Cardiac muscle cell (in vitro differentiated cells and primary cell): Measurements from ENCODE around the gene PLA1A. TPM values are rescaled to one million over a fixed set of nuclear protein-coding genes. Genes with fewer than 3 reads are reported as not detected.
"Not testable (repeated sequence)": the region's sequence is repeated elsewhere in the genome, so short reads cannot be mapped to it uniquely, and the experiment has no call there.

Experiments
- DNase-seq, 2 donors: peaks; one replicate each; pipeline versions ENCODE4 v3.0.0 to v3.0.0-alpha.2; 2010 to 2017; ENCODE audit warnings: low read depth in 1 of 2, low spot score in 1 of 2
- H3K27ac ChIP-seq: fragments of 200-600 bp; sonication (generic); 2 replicates; pipeline ENCODE4 v1.5.1; 2016
- H3K27me3 ChIP-seq: fragments of 200-600 bp; sonication (generic); 2 replicates; pipeline ENCODE4 v1.6.0; 2016; ENCODE audit warnings: control low read depth
- H3K36me3 ChIP-seq: fragments of 200-600 bp; sonication (generic); 2 replicates; pipeline ENCODE4 v1.5.1; 2016; ENCODE audit warnings: control low read depth
- H3K4me1 ChIP-seq: fragments of 200-600 bp; sonication (generic); 2 replicates; pipeline ENCODE4 v1.8.1; 2017; ENCODE audit warnings: low read depth, mild to moderate bottlenecking, mixed run types
- H3K4me3 ChIP-seq: fragments of 200-600 bp; sonication (generic); 2 replicates; pipeline ENCODE4 v1.5.1; 2016; ENCODE audit warnings: mild to moderate bottlenecking
- H3K9me3 ChIP-seq: fragments of 200-600 bp; sonication (generic); 2 replicates; pipeline ENCODE4 v1.5.1; 2017; ENCODE audit warnings: low read depth, mild to moderate bottlenecking, control low read depth
- polyA plus RNA-seq: library from polyadenylated mRNA; unstranded; fragments of >200 nt; fragmentation: Nextera tagmentation; extraction: Ambion mirVana; gene quantifications from 2 replicates; pipeline ENCODE4 v1.2.1, GENCODE V29; 2016
- total RNA-seq: library from RNA; depleted of rRNA; stranded (reverse); fragments of >200 nt; gene quantifications from 2 replicates; pipeline ENCODE4 v1.2.3, GENCODE V29; 2016
- TF ChIP-seq, protein P1 (sequence below): IDR thresholded peaks from 2 replicates; pipeline ENCODE4 v1.5.1; 2012; ENCODE audit warnings: low read depth, mild to moderate bottlenecking, low read length

The PLA1A gene
- total and polyA plus RNA-seq, 2 experiments from 2014 or later: 0.07 TPM; not detected in 1

DNA sequence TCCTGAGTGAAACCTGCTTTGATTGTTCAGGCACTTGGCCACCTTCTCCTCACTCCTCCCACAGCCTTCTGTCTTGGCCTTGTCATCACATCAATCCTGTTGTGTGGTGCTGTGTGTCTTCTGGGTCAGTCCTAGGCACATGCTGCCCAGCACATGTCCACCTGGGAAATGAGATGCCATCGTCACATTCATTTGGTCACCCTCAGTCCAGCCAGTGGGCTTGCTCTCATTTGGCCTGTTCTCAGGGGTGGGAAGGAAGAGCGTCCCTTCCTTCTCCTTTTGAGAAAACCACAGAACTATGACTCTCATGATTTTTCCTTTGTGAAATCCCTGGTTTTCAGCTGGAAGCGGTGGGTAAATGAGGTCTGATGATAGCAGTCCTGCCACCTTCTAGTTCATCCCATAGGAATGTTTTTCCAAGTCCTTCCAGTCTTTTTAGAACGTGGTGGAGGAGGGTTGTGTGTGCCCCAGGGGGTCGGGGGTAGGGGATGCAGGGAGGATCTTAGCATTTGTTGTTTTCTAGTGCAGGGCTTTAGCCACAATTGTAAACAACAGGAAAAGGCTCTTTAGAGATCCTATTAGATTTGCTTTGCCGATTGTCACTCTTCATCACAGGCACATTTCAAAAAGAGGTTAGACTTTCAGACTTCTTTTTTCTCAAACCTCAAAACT is 8.4 kb upstream of the PLA1A start:
- Histone ChIP-seq H3K36me3 (no peaks in the 10 kb centered on the region), H3K9me3 (no peaks in the 10 kb centered on the region), H3K27me3 (no peaks in the 10 kb centered on the region), H3K4me3 (no peak overlapping the region), H3K27ac (no peak overlapping the region), H3K4me1 (no peaks in the 10 kb centered on the region)
- DNase-seq: no peak
- TF ChIP-seq, protein P1, sequence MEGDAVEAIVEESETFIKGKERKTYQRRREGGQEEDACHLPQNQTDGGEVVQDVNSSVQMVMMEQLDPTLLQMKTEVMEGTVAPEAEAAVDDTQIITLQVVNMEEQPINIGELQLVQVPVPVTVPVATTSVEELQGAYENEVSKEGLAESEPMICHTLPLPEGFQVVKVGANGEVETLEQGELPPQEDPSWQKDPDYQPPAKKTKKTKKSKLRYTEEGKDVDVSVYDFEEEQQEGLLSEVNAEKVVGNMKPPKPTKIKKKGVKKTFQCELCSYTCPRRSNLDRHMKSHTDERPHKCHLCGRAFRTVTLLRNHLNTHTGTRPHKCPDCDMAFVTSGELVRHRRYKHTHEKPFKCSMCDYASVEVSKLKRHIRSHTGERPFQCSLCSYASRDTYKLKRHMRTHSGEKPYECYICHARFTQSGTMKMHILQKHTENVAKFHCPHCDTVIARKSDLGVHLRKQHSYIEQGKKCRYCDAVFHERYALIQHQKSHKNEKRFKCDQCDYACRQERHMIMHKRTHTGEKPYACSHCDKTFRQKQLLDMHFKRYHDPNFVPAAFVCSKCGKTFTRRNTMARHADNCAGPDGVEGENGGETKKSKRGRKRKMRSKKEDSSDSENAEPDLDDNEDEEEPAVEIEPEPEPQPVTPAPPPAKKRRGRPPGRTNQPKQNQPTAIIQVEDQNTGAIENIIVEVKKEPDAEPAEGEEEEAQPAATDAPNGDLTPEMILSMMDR: no peak

GRCh38 chr3:119590706-119591105 is 7.0 kb upstream of the PLA1A start:
- DNase-seq: no peak
- Histone ChIP-seq H3K4me3 (no peak overlapping the region), H3K36me3 (no peaks in the 10 kb centered on the region), H3K9me3 (no peaks in the 10 kb centered on the region), H3K4me1 (no peaks in the 10 kb centered on the region), H3K27ac (no peak overlapping the region), H3K27me3 (no peaks in the 10 kb centered on the region)
- TF ChIP-seq, protein P1: no peak

GRCh38 chr3:119592861-119593260 is 4.8 kb upstream of the PLA1A start:
- no peaks in the 10 kb centered on the region for H3K36me3 ChIP-seq
- H3K27me3 ChIP-seq: no peaks in the 10 kb centered on the region
- H3K27ac ChIP-seq: no peak overlapping the region
- no peaks in the 10 kb centered on the region for H3K4me1 ChIP-seq
- H3K9me3 ChIP-seq: no peaks in the 10 kb centered on the region
- DNase-seq: no peak
- TF ChIP-seq, protein P1: no peak
- no peak overlapping the region for H3K4me3 ChIP-seq

DNA sequence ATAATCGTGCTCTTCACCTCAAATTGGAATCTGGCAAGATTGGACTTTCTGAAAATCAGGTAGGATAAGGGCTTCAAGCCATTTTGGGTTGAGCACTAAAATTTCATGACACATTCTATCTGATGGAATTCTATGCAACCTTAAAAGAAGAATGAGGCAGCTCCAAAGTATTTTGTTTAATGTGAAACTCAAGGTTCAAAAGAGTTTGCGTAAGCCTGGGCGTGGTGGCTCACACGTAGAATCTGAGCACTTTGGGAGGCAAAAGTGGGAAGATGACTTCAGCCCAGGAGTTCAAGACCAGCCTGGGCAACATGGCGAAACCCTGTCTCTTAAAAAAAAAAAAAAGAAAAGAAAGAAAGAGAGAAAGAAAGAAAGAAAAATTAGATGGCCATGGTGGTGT is 3.6 kb upstream of the PLA1A start:
- TF ChIP-seq, protein P1: no peak
- DNase-seq: no peak
- H3K4me1 ChIP-seq: peaks cover 7% of the 10 kb centered on the region
- H3K27ac ChIP-seq: no peak overlapping the region
- H3K4me3 ChIP-seq: no peak overlapping the region
- H3K36me3 ChIP-seq: no peaks in the 10 kb centered on the region
- no peaks in the 10 kb centered on the region for H3K9me3 ChIP-seq
- H3K27me3 ChIP-seq: no peaks in the 10 kb centered on the region

- H3K27ac ChIP-seq, H3K36me3 ChIP-seq, H3K9me3 ChIP-seq, DNase-seq, H3K27me3 ChIP-seq, H3K4me3 ChIP-seq, H3K4me1 ChIP-seq: not testable (repeated sequence)
Observed at GRCh38 chr3:119594929-119595328, 2.8 kb upstream of the PLA1A start.

DNA sequence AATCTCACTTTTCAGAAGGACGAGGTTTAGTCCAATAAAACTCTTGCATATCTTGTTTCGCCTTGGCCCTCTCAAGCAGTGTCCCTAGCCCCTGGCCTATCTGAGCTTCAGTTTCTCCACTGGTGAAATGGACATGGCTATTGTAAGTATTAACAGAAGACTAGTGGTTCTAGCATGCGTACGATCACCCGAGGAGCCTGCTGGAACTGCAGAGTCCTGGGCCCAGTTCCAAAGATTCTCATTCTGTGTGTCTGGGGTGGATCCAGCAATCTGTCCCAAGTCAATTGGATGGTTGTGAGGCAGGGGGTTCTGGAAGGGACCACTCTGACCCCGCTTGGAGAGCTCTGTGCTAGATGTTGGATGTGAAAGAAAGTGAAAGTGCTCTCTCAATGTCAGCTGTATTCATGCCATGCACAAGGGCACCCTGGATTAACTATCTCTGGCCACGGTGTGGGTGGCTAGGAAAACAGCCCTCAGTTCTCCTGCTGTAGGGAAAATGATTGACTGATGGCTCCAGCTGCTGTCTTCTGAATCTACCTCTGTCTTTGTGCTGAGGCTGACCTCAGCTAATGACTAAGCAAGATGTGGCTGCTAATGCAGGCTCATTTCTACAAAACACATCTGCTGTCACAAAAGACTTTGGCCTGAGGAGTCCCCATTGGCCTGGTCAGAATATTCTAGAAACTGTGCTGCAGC is 1.9 kb upstream of the PLA1A start:
- H3K27ac ChIP-seq: no peak overlapping the region
- TF ChIP-seq, protein P1: no peak

More for the DNA sequence above, 1.9 kb upstream of the PLA1A start:
- peaks cover 13% of the 10 kb centered on the region for H3K4me1 ChIP-seq
- DNase-seq: no peak
- H3K36me3 ChIP-seq: no peaks in the 10 kb centered on the region
- no peaks in the 10 kb centered on the region for H3K27me3 ChIP-seq
- H3K4me3 ChIP-seq: no peak overlapping the region
- H3K9me3 ChIP-seq: no peaks in the 10 kb centered on the region
